NK-92 (cell line): ENCODE results near the gene ARL5C.

Experiments
- DNase-seq: peaks from one replicate; lab custom pipeline; 2025; ENCODE audit not compliant: unreplicated experiment; lab: John Stamatoyannopoulos, UW

ARL5C gene

GRCh38 chr17:39165841-39166349 is at the start of gene ARL5C:
Gene ARL5C, minus strand, starts transcription at chr17:39166161. Its CDS starts 401 bp downstream, at chr17:39165760.
- no peak for DNase-seq

- no peak for DNase-seq
These were observed 47.9 kb upstream of the ARL5C start for GRCh38 chr17:39213852-39214251.

- no peak for DNase-seq
These were observed 47.0 kb upstream of the ARL5C start for GRCh38 chr17:39212841-39213480.

GRCh38 chr17:39212195-39212810 is 46.3 kb upstream of the ARL5C start:
- no peak for DNase-seq

GRCh38 chr17:39210093-39210434 is 44.1 kb upstream of the ARL5C start:
- DNase-seq: no peak

GRCh38 chr17:39209317-39210092 is 43.5 kb upstream of the ARL5C start:
- no peak for DNase-seq

GRCh38 chr17:39208893-39209292 is 42.9 kb upstream of the ARL5C start:
- DNase-seq: no peak

GRCh38 chr17:39208136-39208535 is 42.2 kb upstream of the ARL5C start:
- DNase-seq: no peak

- no peak for DNase-seq
These were observed 39.2 kb upstream of the ARL5C start for GRCh38 chr17:39205112-39205526.

- no peak for DNase-seq
These were observed 38.3 kb upstream of the ARL5C start for GRCh38 chr17:39204245-39204644.

GRCh38 chr17:39200957-39201510 is 35.1 kb upstream of the ARL5C start:
- no peak for DNase-seq

GRCh38 chr17:39200070-39200879 is 34.3 kb upstream of the ARL5C start, which contains the start of gene RPL19:
Gene RPL19, plus strand, starts transcription at chr17:39200283. Its CDS starts 62 bp downstream, at chr17:39200345.
- no peak for DNase-seq

GRCh38 chr17:39199820-39200069 is 33.8 kb upstream of the ARL5C start:
- peak; percentile 16 for DNase-seq

- DNase-seq: no peak
These were observed 32.2 kb upstream of the ARL5C start for GRCh38 chr17:39198186-39198566.

- DNase-seq: no peak
These were observed 31.6 kb upstream of the ARL5C start, which contains the start of gene CACNB1 for GRCh38 chr17:39197380-39198185. Gene CACNB1, minus strand, starts transcription at chr17:39197669. Its CDS starts 174 bp downstream, at chr17:39197495.

- no peak for DNase-seq
These were observed 30.9 kb upstream of the ARL5C start for GRCh38 chr17:39196808-39197291.

GRCh38 chr17:39196241-39196807 is 30.4 kb upstream of the ARL5C start:
- no peak for DNase-seq

- DNase-seq: no peak
These were observed 29.7 kb upstream of the ARL5C start for GRCh38 chr17:39195568-39196160.

GRCh38 chr17:39194985-39195524 is 29.1 kb upstream of the ARL5C start:
- no peak for DNase-seq
